H54 (cell line): ENCODE results near the gene PCDHGC4.

Source experiments
- DNase-seq: peaks from one replicate; pipeline ENCODE4 v3.0.0; 2011; ENCODE audit warnings: low spot score, mixed read lengths; ENCODE audit not compliant: insufficient read length
- FAIRE-seq: peaks from 3 replicates; lab custom pipeline; 2011; peaks lifted over from hg19 to GRCh38; lab: Jason Lieb, UNC
- POLR2A ChIP-seq: IDR thresholded peaks from 2 replicates; pipeline ENCODE4 v1.6.1; 2011; ENCODE audit warnings: low read depth, mild to moderate bottlenecking, low read length

The PCDHGC4 gene

DNA sequence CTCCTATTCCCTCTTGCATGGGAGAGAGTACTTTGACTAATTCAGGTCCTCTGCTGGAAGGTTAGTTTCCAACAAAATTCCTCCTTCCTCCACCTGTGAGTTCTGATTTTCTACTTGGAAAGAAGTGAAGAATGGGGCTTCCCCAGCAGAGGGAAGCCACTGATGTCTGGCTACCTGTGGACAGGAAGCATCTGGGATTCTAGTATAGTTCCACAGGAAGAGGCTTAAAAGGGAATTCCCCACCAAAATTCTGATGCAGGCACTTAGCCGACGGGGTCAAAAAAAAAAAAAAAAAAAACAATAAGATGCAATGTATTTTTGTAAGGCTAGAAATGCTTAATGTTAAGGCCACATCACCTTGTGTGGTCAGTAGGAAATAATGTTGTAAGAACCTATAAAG is 37.5 kb downstream of the PCDHGC4 start:
- no peak for FAIRE-seq

DNA sequence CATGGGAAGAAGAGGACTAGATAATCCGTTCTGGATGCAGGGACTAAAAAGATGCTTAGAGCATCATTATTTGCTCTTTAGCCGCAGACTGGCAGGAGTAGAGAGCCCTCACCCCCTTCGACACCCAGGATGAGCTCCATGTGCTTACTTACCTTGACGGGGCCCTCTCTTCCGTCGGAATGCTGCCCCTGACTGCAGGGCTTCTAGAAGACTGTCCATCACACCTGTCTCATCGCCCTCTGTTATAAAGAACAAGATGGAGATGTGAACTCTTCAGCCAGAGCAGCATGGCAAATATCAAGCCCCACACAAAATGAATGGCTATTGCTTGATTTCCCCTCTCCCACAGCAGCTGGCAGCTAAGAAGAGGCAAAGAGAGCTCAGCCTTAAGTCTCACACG is 39.2 kb downstream of the PCDHGC4 start:
- TF ChIP-seq POLR2A, result no peak
- DNase-seq (no peak), FAIRE-seq (no peak)

More for the DNA sequence above, 37.5 kb downstream of the PCDHGC4 start:
- DNase-seq, result no peak
- no peak for TF ChIP-seq POLR2A

DNA sequence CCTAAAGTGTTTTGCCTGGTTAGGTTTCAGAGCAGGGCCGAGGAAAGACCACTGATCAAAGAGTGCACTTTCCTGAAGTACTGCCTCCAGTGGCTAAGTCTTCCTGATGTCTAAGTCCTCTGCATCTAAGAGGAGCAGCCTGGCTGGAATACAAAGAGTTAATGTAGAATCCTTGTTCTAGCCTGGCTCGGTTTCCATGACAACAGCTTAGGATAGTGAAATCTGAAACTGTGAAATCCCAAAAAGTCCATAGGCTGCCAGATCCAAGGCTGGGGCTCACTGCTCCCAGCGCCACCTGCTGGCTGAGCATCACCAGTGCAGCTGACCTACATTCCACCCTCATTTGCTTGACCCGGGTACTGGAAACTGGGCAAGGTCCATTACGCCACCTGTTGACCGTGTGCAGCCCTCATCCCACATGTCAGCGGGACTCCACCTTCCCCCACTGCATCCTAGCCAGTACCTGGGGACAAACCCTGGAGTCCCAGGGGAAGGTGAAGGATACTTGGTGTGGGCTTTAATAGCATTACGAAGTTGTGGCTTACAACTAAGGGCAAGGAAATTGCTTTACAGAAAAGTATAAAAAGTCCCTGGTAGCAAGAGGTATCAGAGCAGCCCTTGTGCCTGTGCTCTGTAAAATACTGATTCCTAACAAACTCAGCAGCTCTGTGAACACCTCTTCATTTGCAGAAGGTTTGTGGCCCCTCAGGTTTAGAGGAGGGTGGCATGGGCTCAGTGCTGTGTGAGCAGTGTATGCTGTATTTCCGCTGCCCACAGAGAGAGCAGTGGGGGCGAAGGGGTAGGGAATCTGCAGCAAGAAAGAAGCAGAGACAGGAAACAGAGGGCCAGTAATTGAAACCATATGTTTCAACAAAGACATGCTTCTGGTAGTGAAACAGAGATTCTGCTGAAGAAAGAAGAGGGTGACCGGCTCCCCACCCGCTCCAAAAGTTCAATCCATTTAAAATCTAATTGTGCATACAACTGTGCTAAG is 40.1 kb downstream of the PCDHGC4 start:
- TF ChIP-seq POLR2A, result no peak
- DNase-seq (peak; percentile 83), FAIRE-seq (peak; percentile 80)

DNA sequence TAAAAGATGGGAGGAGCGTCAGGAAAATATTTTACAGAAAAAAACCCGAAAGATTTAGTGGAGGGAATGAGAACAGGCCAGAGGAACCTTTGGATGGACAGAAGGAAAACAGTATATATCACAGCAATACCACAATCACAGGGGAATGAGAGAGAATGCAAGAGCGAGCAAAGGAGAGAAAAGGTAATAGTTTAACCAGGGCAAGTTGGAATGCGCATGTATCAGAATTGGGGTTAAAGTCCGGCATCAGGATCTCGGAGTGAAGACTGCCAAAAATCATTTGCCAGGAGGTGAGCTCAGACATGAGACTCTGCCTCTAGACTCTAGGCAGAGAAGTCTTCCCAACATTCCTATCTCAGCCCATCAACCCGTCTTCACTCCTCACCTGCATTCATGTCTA is 40.8 kb downstream of the PCDHGC4 start:
- FAIRE-seq (no peak), DNase-seq (no peak)
- TF ChIP-seq POLR2A, result no peak

DNA sequence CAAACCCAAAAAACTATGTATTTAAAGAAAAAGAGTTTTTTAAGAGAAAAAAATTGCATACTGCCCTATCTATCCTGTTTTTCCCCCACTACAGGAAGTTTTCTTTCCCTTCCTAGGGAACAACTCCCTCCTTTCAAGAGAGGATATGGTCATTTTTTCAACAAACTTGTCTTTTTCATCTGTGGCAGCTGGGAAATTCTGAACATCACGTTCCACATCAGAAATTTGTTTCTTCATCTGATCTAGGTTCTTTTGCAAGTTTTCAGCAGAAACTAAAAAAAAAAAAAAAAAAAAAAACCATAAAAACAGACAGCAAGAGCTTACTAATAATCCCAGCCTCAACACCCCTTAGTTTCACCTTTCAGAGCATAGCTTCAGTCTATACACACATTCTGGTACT is 42.6 kb downstream of the PCDHGC4 start:
- DNase-seq (no peak), FAIRE-seq (no peak)

DNA sequence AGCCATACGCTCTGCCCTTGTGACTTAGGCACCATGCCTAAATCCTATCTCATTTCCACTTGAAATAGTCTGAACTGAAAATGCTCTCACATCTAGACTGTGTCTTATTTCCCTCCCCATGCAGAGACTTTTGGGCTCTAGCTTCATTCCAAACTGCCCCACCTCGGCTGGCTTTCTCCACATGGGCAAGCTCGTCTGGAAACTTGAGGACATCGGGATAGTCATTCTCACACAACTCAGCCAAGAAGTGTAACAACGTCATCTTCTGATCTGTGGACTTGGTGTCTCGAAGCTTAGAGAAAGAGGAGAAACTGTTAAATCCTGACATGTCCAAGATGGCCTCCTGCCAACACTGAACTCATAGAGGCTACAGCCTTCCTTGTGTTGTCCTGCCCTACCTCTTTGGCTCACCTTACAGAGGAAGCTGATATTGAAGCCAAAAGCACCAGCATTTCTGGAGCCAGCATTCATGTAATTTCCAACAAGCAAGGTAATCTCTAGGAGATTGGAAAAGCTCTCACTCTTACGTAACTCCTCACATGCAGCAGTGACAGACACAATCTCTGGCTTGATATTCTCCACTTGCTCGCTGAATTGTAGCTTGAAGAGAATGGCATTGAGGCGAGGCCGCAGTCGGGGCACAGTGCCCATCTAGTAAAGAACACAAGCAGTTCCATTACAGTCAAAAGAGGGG is 43.6 kb downstream of the PCDHGC4 start:
- TF ChIP-seq POLR2A, result no peak
- DNase-seq (no peak), FAIRE-seq (no peak)

More for the DNA sequence above, 42.6 kb downstream of the PCDHGC4 start:
- TF ChIP-seq POLR2A, result no peak

DNA sequence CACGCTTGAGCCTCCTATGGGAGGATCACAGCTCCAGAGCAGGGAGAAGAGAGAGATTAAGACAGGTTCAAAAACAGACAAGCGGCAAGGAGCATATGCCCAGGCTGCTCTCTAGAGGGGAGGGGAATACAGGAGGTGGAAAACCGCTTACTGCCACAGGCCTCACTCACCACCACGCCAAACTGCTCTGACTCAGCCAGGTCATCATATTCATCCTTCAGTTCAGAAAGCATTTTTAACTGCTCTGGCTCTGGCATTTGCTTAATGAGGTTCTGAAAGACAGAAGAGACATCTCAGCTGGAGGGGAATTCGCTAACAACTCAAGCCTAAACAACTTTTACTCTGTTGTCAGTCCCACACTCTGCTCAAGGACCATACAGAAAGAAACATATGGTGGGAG is 44.2 kb downstream of the PCDHGC4 start:
- no peak for TF ChIP-seq POLR2A
- no peak for FAIRE-seq
- no peak for DNase-seq

DNA sequence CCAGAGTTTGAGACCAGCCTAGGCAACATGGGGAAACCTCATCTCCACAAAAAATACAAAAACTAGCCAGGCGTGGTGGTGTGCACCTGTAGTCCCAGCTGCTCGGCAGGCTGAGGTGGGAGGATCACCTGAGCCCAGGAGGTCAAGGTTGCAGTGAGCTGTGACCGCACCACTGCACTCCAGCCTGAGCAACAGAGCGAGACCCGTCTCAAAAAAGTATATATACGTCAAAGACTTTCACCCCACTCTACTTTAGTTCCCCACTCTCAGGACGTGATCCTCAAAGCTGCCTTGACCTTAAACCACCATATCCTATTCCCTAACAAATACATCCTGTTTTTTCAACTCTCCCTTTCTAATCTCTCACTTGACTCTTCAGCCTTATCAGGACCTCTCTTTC is 45.0 kb downstream of the PCDHGC4 start:
- DNase-seq, result no peak
- no peak for FAIRE-seq
- TF ChIP-seq POLR2A, result no peak

DNA sequence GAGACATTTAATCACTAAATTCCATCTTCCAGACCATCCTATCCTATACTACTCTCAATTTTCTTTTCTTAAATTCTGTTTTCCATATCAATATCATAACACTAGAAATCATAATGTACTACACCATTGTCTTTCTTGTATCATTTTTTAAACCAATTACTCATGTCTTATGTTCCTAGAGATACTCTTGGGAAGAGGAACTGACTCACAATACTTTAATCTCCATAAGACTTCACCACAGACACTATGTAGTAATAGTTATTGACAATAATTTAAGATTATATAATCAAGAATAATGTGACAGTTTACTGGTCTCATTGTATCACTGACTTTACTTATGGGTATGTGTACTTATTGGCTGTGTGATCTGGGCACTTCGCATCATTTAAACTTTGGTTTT is 47.9 kb downstream of the PCDHGC4 start:
- FAIRE-seq, result no peak
- DNase-seq, result no peak
- no peak for TF ChIP-seq POLR2A

GRCh38 chr5:141533897-141534296 is 49.1 kb downstream of the PCDHGC4 start:
- TF ChIP-seq POLR2A, result no peak
- DNase-seq (no peak), FAIRE-seq (no peak)

- no peak for DNase-seq
- FAIRE-seq, result no peak
- TF ChIP-seq POLR2A, result no peak
Measured at GRCh38 chr5:141534492-141535213, 49.8 kb downstream of the PCDHGC4 start.
